Cortex of kidney (tissue), 1 donor: ENCODE measurements around the gene GPA33.

ENCODE experiments used
- DNase-seq: peaks from one replicate; lab custom pipeline; 2025; lab: John Stamatoyannopoulos, UW

Gene GPA33

GRCh38 chr1:167090314-167090942 lies at the start of gene GPA33:
GPA33 (minus strand) TSS chr1:167090377; CDS start chr1:167090287, 90 bp downstream.
- DNase-seq: no peak

- DNase-seq: no peak
These were observed 48.5 kb upstream of the GPA33 start for GRCh38 chr1:167138703-167139102.

- DNase-seq: no peak
These were observed 47.8 kb upstream of the GPA33 start for GRCh38 chr1:167137793-167138510.

GRCh38 chr1:167137332-167137781 lies 47.2 kb upstream of the GPA33 start:
- no peak for DNase-seq

GRCh38 chr1:167136806-167137205 lies 46.6 kb upstream of the GPA33 start:
- DNase-seq: no peak

GRCh38 chr1:167136191-167136614 lies 46.0 kb upstream of the GPA33 start:
- DNase-seq: no peak

GRCh38 chr1:167135281-167135840 lies 45.2 kb upstream of the GPA33 start:
- no peak for DNase-seq

- DNase-seq: no peak
These were observed 42.3 kb upstream of the GPA33 start for GRCh38 chr1:167132301-167133010.

- no peak for DNase-seq
These were observed 40.8 kb upstream of the GPA33 start for GRCh38 chr1:167130829-167131510.

- DNase-seq: no peak
These were observed 38.4 kb upstream of the GPA33 start for GRCh38 chr1:167128261-167129227.

- no peak for DNase-seq
These were observed 37.5 kb upstream of the GPA33 start for GRCh38 chr1:167127661-167128060.

- DNase-seq: no peak
These were observed 37.1 kb upstream of the GPA33 start for GRCh38 chr1:167127236-167127635.

- no peak for DNase-seq
These were observed 36.6 kb upstream of the GPA33 start for GRCh38 chr1:167126811-167127210.

GRCh38 chr1:167126317-167126716 lies 36.1 kb upstream of the GPA33 start:
- no peak for DNase-seq

- DNase-seq: no peak
These were observed 32.4 kb upstream of the GPA33 start for GRCh38 chr1:167122568-167122967.

- no peak for DNase-seq
These were observed 31.9 kb upstream of the GPA33 start for GRCh38 chr1:167122121-167122480.

- no peak for DNase-seq
These were observed 31.4 kb upstream of the GPA33 start for GRCh38 chr1:167121375-167122120.

GRCh38 chr1:167120899-167121298 lies 30.7 kb upstream of the GPA33 start:
- no peak for DNase-seq

GRCh38 chr1:167119696-167120095 lies 29.5 kb upstream of the GPA33 start:
- DNase-seq: no peak

- no peak for DNase-seq
These were observed 28.0 kb upstream of the GPA33 start for GRCh38 chr1:167118188-167118587.
